Tibial nerve (tissue), 4 donors: ENCODE measurements around the gene EYS. TPM values are rescaled to one million over a fixed set of nuclear protein-coding genes. Genes with fewer than 3 reads are reported as not detected.

ENCODE experiments used
- DNase-seq, 2 donors: peaks; one replicate each; pipeline ENCODE4 v3.0.0-alpha.2; 2019; ENCODE audit warnings: low spot score in 2 of 2
- H3K27ac ChIP-seq, 4 donors: fragments of 200-600 bp; sonication (generic) in 3 of 4; one replicate each; pipeline ENCODE4 v1.5.1; 2017 to 2019; ENCODE audit warnings: mild to moderate bottlenecking in 1 of 4
- H3K27me3 ChIP-seq, 2 donors: fragments of 200-600 bp; sonication (generic) in 1 of 2; one replicate each; pipeline versions ENCODE4 v1.5.1 to v1.6.0; 2017 to 2019
- H3K36me3 ChIP-seq, 3 donors: fragments of 200-600 bp; sonication (generic); one replicate each; pipeline ENCODE4 v1.5.1; 2018 to 2019
- H3K4me1 ChIP-seq, 4 donors: fragments of 200-600 bp; sonication (generic) in 3 of 4; one replicate each; pipeline ENCODE4 v1.5.1; 2017 to 2019
- H3K4me3 ChIP-seq, 4 donors: fragments of 200-600 bp; sonication (generic) in 3 of 4; one replicate each; pipeline ENCODE4 v1.5.1; 2017 to 2019; ENCODE audit warnings: mild to moderate bottlenecking in 1 of 4, moderate library complexity in 1 of 4
- H3K9me3 ChIP-seq, 4 donors: fragments of 200-600 bp; sonication (generic) in 3 of 4; one replicate each; pipeline ENCODE4 v1.5.1; 2017 to 2019
- CTCF ChIP-seq, 5 experiments: fragments of 200-600 bp in 3 of 5; fragments of 450-650 bp in 2 of 5; sonication (generic) in 3 of 5; IDR thresholded peaks; one replicate each; pipeline ENCODE4 v1.5.1; 2016 to 2019; ENCODE audit warnings: antibody characterized with exemption in 5 of 5, mild to moderate bottlenecking in 3 of 5, moderate library complexity in 2 of 5
- EP300 ChIP-seq, 2 donors: sonication (generic); formaldehyde crosslinking; IDR thresholded peaks; one replicate each; pipeline ENCODE4 v1.6.1; 2017; ENCODE audit warnings: antibody characterized with exemption in 2 of 2, mild to moderate bottlenecking in 1 of 2
- POLR2A ChIP-seq, 2 donors: fragments of 450-650 bp; IDR thresholded peaks; one replicate each; pipeline ENCODE4 v1.6.1; 2017; ENCODE audit warnings: antibody characterized with exemption in 2 of 2, mild to moderate bottlenecking in 2 of 2, moderate library complexity in 2 of 2
- WGBS, 2 donors: methylation state at CpG; one replicate each; pipeline ENCODE4 v1.1.5; 2018; 5-methylcytosine and 5-hydroxymethylcytosine counted together
- total RNA-seq, 4 donors: library from RNA; depleted of rRNA; stranded (reverse); fragments of >200 nt; gene quantifications; one replicate each; pipeline ENCODE4 v1.1.0, GENCODE V29; 2016

The EYS gene
- total RNA-seq, 4 donors from 2014 or later: under 0.01 to 4.5 (median 0.39) TPM; not detected in 1

GRCh38 chr6:64988148-64988547 is 718.9 kb downstream of the EYS start:
- H3K27ac ChIP-seq: no peak overlapping the region
- H3K4me3 ChIP-seq: no peak overlapping the region
- H3K4me1 ChIP-seq: no peaks in the 10 kb centered on the region
- WGBS, 2 donors: 82 to 86% methylated on average over 2 of the region's 2 CpGs
- no peak for DNase-seq
- H3K27me3 ChIP-seq: no peaks in the 10 kb centered on the region
- H3K9me3 ChIP-seq: no peaks in the 10 kb centered on the region
- TF ChIP-seq CTCF (IDR thresholded peaks at IDR 0.05) (no peak), POLR2A (IDR thresholded peaks at IDR 0.05) (no peak), EP300 (IDR thresholded peaks at IDR 0.05) (no peak)
- H3K36me3 ChIP-seq: no peaks in the 10 kb centered on the region

- 84 to 89% methylated on average over 4 of the region's 4 CpGs for WGBS, 2 donors
- Histone ChIP-seq H3K27me3 (no peaks in the 10 kb centered on the region), H3K9me3 (no peaks in the 10 kb centered on the region), H3K4me1 (no peaks in the 10 kb centered on the region), H3K4me3 (no peak overlapping the region), H3K27ac (no peak overlapping the region), H3K36me3 (no peaks in the 10 kb centered on the region)
- TF ChIP-seq EP300 (IDR thresholded peaks at IDR 0.05) (no peak), POLR2A (IDR thresholded peaks at IDR 0.05) (no peak), CTCF (IDR thresholded peaks at IDR 0.05) (no peak)
- no peak for DNase-seq
Measured at GRCh38 chr6:64987066-64987465, 720.0 kb downstream of the EYS start.

- no peak for DNase-seq
- Histone ChIP-seq H3K9me3 (no peaks in the 10 kb centered on the region), H3K36me3 (no peaks in the 10 kb centered on the region), H3K27me3 (no peaks in the 10 kb centered on the region), H3K4me1 (no peaks in the 10 kb centered on the region), H3K4me3 (no peak overlapping the region), H3K27ac (no peak overlapping the region)
- WGBS, 2 donors: 43 to 50% methylated on average over 4 of the region's 4 CpGs
- TF ChIP-seq EP300 (IDR thresholded peaks at IDR 0.05): no peak
- no peak for TF ChIP-seq CTCF (IDR thresholded peaks at IDR 0.05)
- no peak for TF ChIP-seq POLR2A (IDR thresholded peaks at IDR 0.05)
Measured at GRCh38 chr6:64985726-64986125, 721.3 kb downstream of the EYS start.

- no peak overlapping the region for H3K4me3 ChIP-seq
- TF ChIP-seq POLR2A (IDR thresholded peaks at IDR 0.05): no peak
- TF ChIP-seq EP300 (IDR thresholded peaks at IDR 0.05): no peak
- no peak for TF ChIP-seq CTCF (IDR thresholded peaks at IDR 0.05)
- WGBS, 2 donors: 78 to 80% methylated on average over 1 of the region's 1 CpG
Measured at GRCh38 chr6:64984948-64985347, 722.1 kb downstream of the EYS start.

GRCh38 chr6:64983089-64983488 is 723.9 kb downstream of the EYS start:
- WGBS, 2 donors: 93 to 95% methylated on average over 4 of the region's 4 CpGs
- Histone ChIP-seq H3K4me1 (no peaks in the 10 kb centered on the region), H3K27me3 (no peaks in the 10 kb centered on the region), H3K27ac (no peak overlapping the region), H3K9me3 (no peaks in the 10 kb centered on the region), H3K4me3 (no peak overlapping the region), H3K36me3 (no peaks in the 10 kb centered on the region)
- DNase-seq: no peak
- TF ChIP-seq CTCF (IDR thresholded peaks at IDR 0.05): no peak
- TF ChIP-seq POLR2A (IDR thresholded peaks at IDR 0.05): no peak
- no peak for TF ChIP-seq EP300 (IDR thresholded peaks at IDR 0.05)

More at GRCh38 chr6:64984948-64985347, 722.1 kb downstream of the EYS start:
- H3K9me3 ChIP-seq: no peaks in the 10 kb centered on the region
- H3K27ac ChIP-seq: no peak overlapping the region
- DNase-seq: no peak
- no peaks in the 10 kb centered on the region for H3K4me1 ChIP-seq
- H3K27me3 ChIP-seq: no peaks in the 10 kb centered on the region
- no peaks in the 10 kb centered on the region for H3K36me3 ChIP-seq
